NCI-H345 treated with DMSO at 0.1 percent for 48 hours (cell line): ENCODE data around the gene HEBP2.

Experiments
- DNase-seq: peaks from one replicate; lab custom pipeline; 2025; ENCODE audit not compliant: unreplicated experiment; lab: John Stamatoyannopoulos, UW

Gene HEBP2

GRCh38 chr6:138454981-138455706 is 51.1 kb downstream of the HEBP2 start:
- DNase-seq = no peak

- no peak for DNase-seq
Measured at GRCh38 chr6:138455746-138456400, 51.9 kb downstream of the HEBP2 start.

DNA sequence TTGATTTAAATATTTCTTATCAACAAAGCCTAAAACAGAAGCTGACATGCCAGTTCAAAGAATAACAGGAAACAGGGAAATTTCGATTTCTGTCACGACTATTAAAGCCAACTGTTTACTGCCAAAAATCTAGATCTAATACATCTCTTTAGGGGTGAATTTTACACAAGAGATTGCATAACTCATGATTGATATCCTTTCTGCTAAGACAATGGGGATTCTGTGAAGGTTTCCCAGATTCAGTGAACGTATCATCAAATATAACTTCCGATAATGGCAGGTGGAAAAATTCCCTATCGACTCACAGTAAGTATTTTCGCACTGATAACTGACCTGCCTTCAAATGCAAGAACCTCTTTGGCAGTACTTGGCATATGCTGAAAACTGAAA is 52.4 kb downstream of the HEBP2 start:
- no peak for DNase-seq

DNA sequence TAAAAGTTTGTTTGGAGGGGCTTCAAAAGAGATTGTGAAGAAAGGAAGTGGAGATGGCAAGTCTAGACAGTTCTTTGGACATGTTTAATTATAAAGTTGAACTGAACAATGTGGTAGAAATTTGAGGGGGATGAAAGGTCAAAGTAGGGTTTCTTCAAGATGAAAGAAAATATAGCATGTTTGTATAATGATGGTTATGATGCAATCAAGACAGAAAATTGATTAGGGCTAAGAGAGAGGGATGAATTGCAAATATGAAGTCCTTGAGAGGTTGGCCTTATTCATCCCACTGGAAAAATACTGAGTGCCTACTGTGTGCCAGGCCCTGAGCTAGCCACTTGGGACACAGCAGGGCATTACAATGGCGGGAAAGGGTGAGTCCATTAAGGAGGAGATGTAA is 57.6 kb downstream of the HEBP2 start:
- DNase-seq = no peak

GRCh38 chr6:138464085-138464484 is 60.1 kb downstream of the HEBP2 start:
- no peak for DNase-seq

GRCh38 chr6:138465007-138465645 is 61.1 kb downstream of the HEBP2 start:
- DNase-seq = no peak

DNA sequence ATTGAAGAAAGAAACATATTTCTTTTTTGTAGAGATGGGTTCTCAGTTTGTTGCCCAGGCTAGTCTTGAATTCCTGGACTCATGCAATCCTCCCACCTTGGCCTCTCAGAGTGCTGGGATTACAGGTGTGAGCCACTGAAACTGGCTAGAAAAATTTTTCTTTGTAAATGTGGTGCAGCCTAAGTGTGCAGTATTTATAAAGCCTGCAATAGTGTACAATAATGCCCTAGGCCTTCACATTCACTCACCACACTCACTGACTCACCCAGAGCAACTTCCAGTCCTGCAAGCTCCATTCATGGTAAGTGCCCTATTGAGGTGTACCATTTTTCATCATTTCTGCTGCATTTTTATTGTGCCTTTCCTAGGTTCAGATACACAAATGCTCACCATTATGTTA is 63.9 kb downstream of the HEBP2 start:
- DNase-seq = no peak

DNA sequence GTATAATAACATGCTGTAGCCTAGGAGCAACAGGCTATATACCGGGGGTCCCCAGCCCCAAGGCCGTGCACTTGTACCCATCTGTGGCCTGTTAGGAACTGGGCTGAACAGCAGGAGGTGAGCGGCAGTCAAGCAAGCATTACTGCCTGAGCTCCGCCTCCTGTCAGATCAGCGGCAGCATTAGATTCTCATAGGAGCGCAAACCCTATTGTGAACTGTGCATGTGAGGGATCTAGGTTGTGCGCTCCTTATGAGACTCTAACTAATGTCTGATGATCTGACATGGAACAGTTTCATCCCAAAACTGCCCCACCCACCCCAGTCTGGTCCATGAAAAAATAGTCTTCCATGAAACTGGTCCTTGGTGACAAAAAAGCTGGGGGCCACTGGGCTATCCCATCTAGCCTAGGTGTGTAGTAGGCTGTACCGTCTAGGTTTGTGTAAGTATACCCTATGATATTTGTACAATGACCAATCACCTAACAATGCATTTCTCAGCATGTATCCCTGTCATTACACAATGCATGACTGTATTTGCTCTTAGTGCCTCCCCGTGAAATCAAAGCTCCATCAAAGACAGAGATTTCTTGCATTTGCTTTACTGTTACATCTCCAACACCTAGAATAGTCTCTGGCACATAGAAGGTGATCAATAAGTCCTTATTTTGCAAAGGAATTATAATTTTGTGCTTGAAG is 64.4 kb downstream of the HEBP2 start:
- DNase-seq = no peak
